Right lobe of liver (tissue), 4 donors: Measurements from ENCODE around the gene SCN1A.

Experiments
- POLR2A ChIP-seq: fragments of 450-650 bp; IDR thresholded peaks from one replicate; pipeline ENCODE4 v1.6.1; 2017; ENCODE audit warnings: antibody characterized with exemption, mild to moderate bottlenecking
- TF ChIP-seq, protein P1 (sequence below), 4 donors: fragments of 200-600 bp in 3 of 4; fragments of 450-650 bp in 1 of 4; IDR thresholded peaks; one replicate each; pipeline versions ENCODE4 v1.5.1 to v1.8.0; 2016 to 2022; ENCODE audit warnings: antibody characterized with exemption in 4 of 4, mild to moderate bottlenecking in 2 of 4
- donor health status: DM: no; HTN: no; CAD: no.
- donor health status: DM: no; HTN: no; CAD: no.
- donor health status: DM: no; HTN: yes; CAD: no.

DNA sequence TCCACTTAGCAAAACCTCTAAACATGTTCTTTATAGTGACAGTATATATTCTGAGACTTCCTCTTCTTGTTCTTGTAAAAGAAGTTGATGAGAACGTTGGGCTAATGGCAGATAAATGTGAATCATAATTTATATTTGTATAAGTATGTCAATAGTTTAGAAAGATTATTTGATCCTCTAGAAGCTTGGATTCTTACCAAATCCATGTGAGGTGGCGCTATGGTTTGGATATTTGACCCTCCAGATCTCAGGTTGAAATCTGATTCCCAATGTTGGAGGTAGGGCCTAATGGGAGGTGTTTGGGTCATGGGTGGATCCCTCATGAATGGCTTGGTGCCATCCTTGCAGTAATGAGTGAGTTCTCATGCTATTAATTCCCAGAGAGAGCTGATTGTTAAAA, 29.8 kb upstream of the SCN1A start:
- TF ChIP-seq, protein P1, sequence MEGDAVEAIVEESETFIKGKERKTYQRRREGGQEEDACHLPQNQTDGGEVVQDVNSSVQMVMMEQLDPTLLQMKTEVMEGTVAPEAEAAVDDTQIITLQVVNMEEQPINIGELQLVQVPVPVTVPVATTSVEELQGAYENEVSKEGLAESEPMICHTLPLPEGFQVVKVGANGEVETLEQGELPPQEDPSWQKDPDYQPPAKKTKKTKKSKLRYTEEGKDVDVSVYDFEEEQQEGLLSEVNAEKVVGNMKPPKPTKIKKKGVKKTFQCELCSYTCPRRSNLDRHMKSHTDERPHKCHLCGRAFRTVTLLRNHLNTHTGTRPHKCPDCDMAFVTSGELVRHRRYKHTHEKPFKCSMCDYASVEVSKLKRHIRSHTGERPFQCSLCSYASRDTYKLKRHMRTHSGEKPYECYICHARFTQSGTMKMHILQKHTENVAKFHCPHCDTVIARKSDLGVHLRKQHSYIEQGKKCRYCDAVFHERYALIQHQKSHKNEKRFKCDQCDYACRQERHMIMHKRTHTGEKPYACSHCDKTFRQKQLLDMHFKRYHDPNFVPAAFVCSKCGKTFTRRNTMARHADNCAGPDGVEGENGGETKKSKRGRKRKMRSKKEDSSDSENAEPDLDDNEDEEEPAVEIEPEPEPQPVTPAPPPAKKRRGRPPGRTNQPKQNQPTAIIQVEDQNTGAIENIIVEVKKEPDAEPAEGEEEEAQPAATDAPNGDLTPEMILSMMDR (IDR thresholded peaks at IDR 0.05) = no peak
- no peak for TF ChIP-seq POLR2A
